ENCODE measurements around the gene FBLN7.

FBLN7 gene

GRCh38 chr2:112136096-112136495, 2.1 kb upstream of the FBLN7 start:
- no peak for TF ChIP-seq GATA2 (IDR thresholded peaks at IDR 0.05; ENCODE audit: low read depth, low read length)
- no peak for TF ChIP-seq GATA3 (IDR thresholded peaks at IDR 0.05; ENCODE audit: low read depth, low read length)

GRCh38 chr2:112137516-112138158, 548 bp upstream of the FBLN7 start:
- TF ChIP-seq GATA2 (IDR thresholded peaks at IDR 0.05; ENCODE audit: low read depth, low read length) (no peak), GATA3 (IDR thresholded peaks at IDR 0.05; ENCODE audit: low read depth, low read length) (no peak)

GRCh38 chr2:112140205-112140802, 2.1 kb downstream of the FBLN7 start:
- no peak for TF ChIP-seq GATA3 (IDR thresholded peaks at IDR 0.05; ENCODE audit: low read depth, low read length)
- TF ChIP-seq GATA2 (IDR thresholded peaks at IDR 0.05; ENCODE audit: low read depth, low read length) = no peak

- TF ChIP-seq GATA3 (IDR thresholded peaks at IDR 0.05; ENCODE audit: low read depth, low read length) = no peak
- no peak for TF ChIP-seq GATA2 (IDR thresholded peaks at IDR 0.05; ENCODE audit: low read depth, low read length)
Measured at GRCh38 chr2:112140899-112141625, 2.9 kb downstream of the FBLN7 start.

- TF ChIP-seq GATA3 (IDR thresholded peaks at IDR 0.05; ENCODE audit: low read depth, low read length) (no peak), GATA2 (IDR thresholded peaks at IDR 0.05; ENCODE audit: low read depth, low read length) (no peak)
Measured at GRCh38 chr2:112141626-112142007, 3.4 kb downstream of the FBLN7 start.

GRCh38 chr2:112142525-112143078, 4.4 kb downstream of the FBLN7 start:
- TF ChIP-seq GATA2 (IDR thresholded peaks at IDR 0.05; ENCODE audit: low read depth, low read length) (no peak), GATA3 (IDR thresholded peaks at IDR 0.05; ENCODE audit: low read depth, low read length) (no peak)

- no peak for TF ChIP-seq GATA3 (IDR thresholded peaks at IDR 0.05; ENCODE audit: low read depth, low read length)
- TF ChIP-seq GATA2 (IDR thresholded peaks at IDR 0.05; ENCODE audit: low read depth, low read length) = no peak
Measured at GRCh38 chr2:112143150-112143549, 5.0 kb downstream of the FBLN7 start.

GRCh38 chr2:112144966-112145365, 6.8 kb downstream of the FBLN7 start:
- no peak for TF ChIP-seq GATA3 (IDR thresholded peaks at IDR 0.05; ENCODE audit: low read depth, low read length)
- no peak for TF ChIP-seq GATA2 (IDR thresholded peaks at IDR 0.05; ENCODE audit: low read depth, low read length)

GRCh38 chr2:112147382-112148168, 9.4 kb downstream of the FBLN7 start:
- TF ChIP-seq GATA3 (IDR thresholded peaks at IDR 0.05; ENCODE audit: low read depth, low read length) = no peak
- TF ChIP-seq GATA2 (IDR thresholded peaks at IDR 0.05; ENCODE audit: low read depth, low read length) = no peak

- TF ChIP-seq GATA2 (IDR thresholded peaks at IDR 0.05; ENCODE audit: low read depth, low read length) = no peak
- TF ChIP-seq GATA3 (IDR thresholded peaks at IDR 0.05; ENCODE audit: low read depth, low read length) = no peak
Measured at GRCh38 chr2:112148477-112148876, 10.3 kb downstream of the FBLN7 start.

- no peak for TF ChIP-seq GATA2 (IDR thresholded peaks at IDR 0.05; ENCODE audit: low read depth, low read length)
- TF ChIP-seq GATA3 (IDR thresholded peaks at IDR 0.05; ENCODE audit: low read depth, low read length) = no peak
Measured at GRCh38 chr2:112149194-112149593, 11.0 kb downstream of the FBLN7 start.

- TF ChIP-seq GATA2 (IDR thresholded peaks at IDR 0.05; ENCODE audit: low read depth, low read length) (no peak), GATA3 (IDR thresholded peaks at IDR 0.05; ENCODE audit: low read depth, low read length) (no peak)
Measured at GRCh38 chr2:112149866-112150435, 11.8 kb downstream of the FBLN7 start.

- no peak for TF ChIP-seq GATA3 (IDR thresholded peaks at IDR 0.05; ENCODE audit: low read depth, low read length)
- no peak for TF ChIP-seq GATA2 (IDR thresholded peaks at IDR 0.05; ENCODE audit: low read depth, low read length)
Measured at GRCh38 chr2:112150447-112150846, 12.3 kb downstream of the FBLN7 start.

GRCh38 chr2:112150851-112151250, 12.7 kb downstream of the FBLN7 start:
- TF ChIP-seq GATA3 (IDR thresholded peaks at IDR 0.05; ENCODE audit: low read depth, low read length) (no peak), GATA2 (IDR thresholded peaks at IDR 0.05; ENCODE audit: low read depth, low read length) (no peak)

Measured in SH-SY5Y (cell line).